K562 treated with DMSO at 1 percent for 4 hours (cell line): Measurements from ENCODE around the gene MED1. TPM values are rescaled to one million over a fixed set of nuclear protein-coding genes. Genes with fewer than 3 reads are reported as not detected.

Experiments used
- total RNA-seq: library from RNA; unstranded; fragments of 300-600 nt; gene quantifications from 2 replicates; pipeline ENCODE4 v1.2.3, GENCODE V29; 2022; ENCODE audit not compliant: insufficient read depth

Gene MED1
- 17.0 and 21.8 TPM in 2 replicates for total RNA-seq

GRCh38 chr17:39450847-39451581 lies at the start of gene MED1:
Gene MED1 (minus strand): TSS chr17:39451263. CDS start chr17:39451062, 201 bp downstream.

GRCh38 chr17:39461113-39461925 lies 10.3 kb upstream of the MED1 start, which contains the start of gene CDK12:
Gene CDK12 (plus strand): TSS chr17:39461486. CDS start chr17:39462072, 586 bp downstream.

GRCh38 chr17:39401412-39402243 lies 49.4 kb downstream of the MED1 start, which contains the start of gene FBXL20:
Gene FBXL20 (minus strand): TSS chr17:39401626. CDS start chr17:39401402, 224 bp downstream.

Other genes with a start within 250 kb of the MED1 start
- gene STAC2, start 225.3 kb downstream of the MED1 start, total RNA-seq: not detected in 2 replicates
- 4.0 and 6.1 TPM in 2 replicates for gene FBXL20, start 49.6 kb downstream of the MED1 start, total RNA-seq
- 22.8 and 31.0 TPM in 2 replicates for gene CDK12, start 10.2 kb upstream of the MED1 start, total RNA-seq
- not detected in 2 replicates for gene NEUROD2, start 156.7 kb upstream of the MED1 start, total RNA-seq
- not detected in 2 replicates for gene PPP1R1B, start 175.7 kb upstream of the MED1 start, total RNA-seq
- gene STARD3, start 185.9 kb upstream of the MED1 start, total RNA-seq: 79.9 and 98.4 TPM in 2 replicates
- 5.2 and 8.3 TPM in 2 replicates for gene TCAP, start 214.1 kb upstream of the MED1 start, total RNA-seq
- 6.1 and 10.3 TPM in 2 replicates for gene PNMT, start 217.2 kb upstream of the MED1 start, total RNA-seq
- gene PGAP3, start 236.8 kb upstream of the MED1 start, total RNA-seq: 7.6 and 8.4 TPM in 2 replicates
- 2.9 and 3.3 TPM in 2 replicates for gene ERBB2, start 248.8 kb upstream of the MED1 start, total RNA-seq